DND-41 (cell line): ENCODE data around the gene HEPACAM2.

Experiments
- ATAC-seq: fragments of 200-7000 bp; cut with Tn5 transposase; 3 replicates; pipeline ENCODE4 v1.9.1; 2021; ENCODE audit warnings: low read depth; ENCODE audit not compliant: insufficient read depth
- DNase-seq: peaks from one replicate; pipeline ENCODE4 v3.0.0-alpha.2; 2020
- H2AFZ ChIP-seq: 2 replicates; pipeline ENCODE4 v1.6.0; 2012; ENCODE audit warnings: low read depth, low read length
- H3K27ac ChIP-seq: 2 replicates; pipeline ENCODE4 v1.5.1; 2012; ENCODE audit warnings: low read length, inconsistent platforms
- H3K27me3 ChIP-seq: fragments of 200-600 bp; sonication (generic); 2 replicates; pipeline ENCODE4 v1.6.0; 2012; ENCODE audit warnings: low read length, mild to moderate bottlenecking, inconsistent platforms; ENCODE audit not compliant: insufficient read depth, poor library complexity
- H3K36me3 ChIP-seq: 2 replicates; pipeline ENCODE4 v1.5.1; 2012; ENCODE audit warnings: low read length, inconsistent platforms; ENCODE audit not compliant: insufficient read depth
- H3K4me1 ChIP-seq: 2 replicates; pipeline ENCODE4 v1.5.1; 2012; ENCODE audit warnings: mild to moderate bottlenecking, low read length; ENCODE audit not compliant: insufficient read depth
- H3K4me2 ChIP-seq: 2 replicates; pipeline ENCODE4 v1.6.0; 2012; ENCODE audit warnings: mild to moderate bottlenecking, moderate library complexity, low read length, inconsistent platforms; ENCODE audit not compliant: insufficient read depth
- H3K4me3 ChIP-seq, 2 experiments: fragments of 200-600 bp in 1 of 2; shearing (Covaris generic) in 1 of 2; 2 replicates each; pipeline ENCODE4 v1.5.1; 2012 to 2016; ENCODE audit warnings: inconsistent platforms in 2 of 2, low read length in 2 of 2, mild to moderate bottlenecking in 2 of 2, low read depth in 1 of 2, moderate library complexity in 1 of 2
- H3K79me2 ChIP-seq: 2 replicates; pipeline ENCODE4 v1.6.0; 2012; ENCODE audit warnings: low read length, inconsistent platforms; ENCODE audit not compliant: insufficient read depth
- H3K9ac ChIP-seq: 2 replicates; pipeline ENCODE4 v1.6.0; 2012; ENCODE audit warnings: low read depth, mild to moderate bottlenecking, inconsistent platforms, low read length, moderate library complexity
- H3K9me3 ChIP-seq: 2 replicates; pipeline ENCODE4 v1.5.1; 2012; ENCODE audit warnings: low read length, moderate library complexity, mild to moderate bottlenecking, inconsistent platforms; ENCODE audit not compliant: insufficient read depth, severe bottlenecking
- H4K20me1 ChIP-seq: 2 replicates; pipeline ENCODE4 v1.6.0; 2012; ENCODE audit warnings: low read length; ENCODE audit not compliant: insufficient read depth
- EZH2 ChIP-seq: IDR thresholded peaks from 3 replicates; pipeline ENCODE4 v1.6.1; 2012; ENCODE audit warnings: borderline replicate concordance, low read depth, mild to moderate bottlenecking, moderate library complexity, low read length, inconsistent platforms; ENCODE audit not compliant: severe bottlenecking
- TF ChIP-seq, protein P1 (sequence below): IDR thresholded peaks from 2 replicates; pipeline ENCODE4 v1.5.1; 2012; ENCODE audit warnings: borderline replicate concordance, low read length, moderate library complexity, mild to moderate bottlenecking; ENCODE audit not compliant: poor library complexity, severe bottlenecking; ENCODE audit errors: extremely low read depth

The HEPACAM2 gene

DNA sequence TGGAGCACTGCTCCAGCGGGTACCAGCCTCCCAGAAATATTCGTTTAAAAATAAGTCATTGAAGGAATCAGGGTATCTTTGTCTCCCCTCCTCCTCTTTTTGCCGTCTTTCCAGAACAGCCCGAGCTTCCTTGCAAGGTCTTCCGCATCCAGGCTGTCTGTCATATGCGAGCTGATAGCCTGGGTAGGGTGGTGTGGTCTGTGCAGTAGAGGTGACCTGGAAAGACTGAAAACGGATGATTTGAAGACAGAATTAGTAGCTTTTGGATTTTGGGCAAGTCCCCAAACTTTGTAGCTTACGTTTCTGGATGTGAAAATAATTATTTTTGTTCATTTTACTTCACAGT, 6.4 kb upstream of the HEPACAM2 start:
- ATAC-seq: no peak
- Histone ChIP-seq H3K4me3 (peak overlapping the region; percentile 53 to 74), H3K9me3 (no peaks in the 10 kb centered on the region), H4K20me1 (no peaks in the 10 kb centered on the region), H3K4me2 (peak overlapping the region; percentile 79), H3K79me2 (peaks cover 38% of the 10 kb centered on the region), H3K9ac (peak overlapping the region; percentile 63), H2AFZ (peak overlapping the region; percentile 99), H3K27ac (peak overlapping the region; percentile 11), H3K36me3 (no peaks in the 10 kb centered on the region), H3K27me3 (no peaks in the 10 kb centered on the region), H3K4me1 (peaks cover 32% of the 10 kb centered on the region)
- no peak for DNase-seq
- no peak for TF ChIP-seq EZH2
- TF ChIP-seq, protein P1, sequence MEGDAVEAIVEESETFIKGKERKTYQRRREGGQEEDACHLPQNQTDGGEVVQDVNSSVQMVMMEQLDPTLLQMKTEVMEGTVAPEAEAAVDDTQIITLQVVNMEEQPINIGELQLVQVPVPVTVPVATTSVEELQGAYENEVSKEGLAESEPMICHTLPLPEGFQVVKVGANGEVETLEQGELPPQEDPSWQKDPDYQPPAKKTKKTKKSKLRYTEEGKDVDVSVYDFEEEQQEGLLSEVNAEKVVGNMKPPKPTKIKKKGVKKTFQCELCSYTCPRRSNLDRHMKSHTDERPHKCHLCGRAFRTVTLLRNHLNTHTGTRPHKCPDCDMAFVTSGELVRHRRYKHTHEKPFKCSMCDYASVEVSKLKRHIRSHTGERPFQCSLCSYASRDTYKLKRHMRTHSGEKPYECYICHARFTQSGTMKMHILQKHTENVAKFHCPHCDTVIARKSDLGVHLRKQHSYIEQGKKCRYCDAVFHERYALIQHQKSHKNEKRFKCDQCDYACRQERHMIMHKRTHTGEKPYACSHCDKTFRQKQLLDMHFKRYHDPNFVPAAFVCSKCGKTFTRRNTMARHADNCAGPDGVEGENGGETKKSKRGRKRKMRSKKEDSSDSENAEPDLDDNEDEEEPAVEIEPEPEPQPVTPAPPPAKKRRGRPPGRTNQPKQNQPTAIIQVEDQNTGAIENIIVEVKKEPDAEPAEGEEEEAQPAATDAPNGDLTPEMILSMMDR: no peak

DNA sequence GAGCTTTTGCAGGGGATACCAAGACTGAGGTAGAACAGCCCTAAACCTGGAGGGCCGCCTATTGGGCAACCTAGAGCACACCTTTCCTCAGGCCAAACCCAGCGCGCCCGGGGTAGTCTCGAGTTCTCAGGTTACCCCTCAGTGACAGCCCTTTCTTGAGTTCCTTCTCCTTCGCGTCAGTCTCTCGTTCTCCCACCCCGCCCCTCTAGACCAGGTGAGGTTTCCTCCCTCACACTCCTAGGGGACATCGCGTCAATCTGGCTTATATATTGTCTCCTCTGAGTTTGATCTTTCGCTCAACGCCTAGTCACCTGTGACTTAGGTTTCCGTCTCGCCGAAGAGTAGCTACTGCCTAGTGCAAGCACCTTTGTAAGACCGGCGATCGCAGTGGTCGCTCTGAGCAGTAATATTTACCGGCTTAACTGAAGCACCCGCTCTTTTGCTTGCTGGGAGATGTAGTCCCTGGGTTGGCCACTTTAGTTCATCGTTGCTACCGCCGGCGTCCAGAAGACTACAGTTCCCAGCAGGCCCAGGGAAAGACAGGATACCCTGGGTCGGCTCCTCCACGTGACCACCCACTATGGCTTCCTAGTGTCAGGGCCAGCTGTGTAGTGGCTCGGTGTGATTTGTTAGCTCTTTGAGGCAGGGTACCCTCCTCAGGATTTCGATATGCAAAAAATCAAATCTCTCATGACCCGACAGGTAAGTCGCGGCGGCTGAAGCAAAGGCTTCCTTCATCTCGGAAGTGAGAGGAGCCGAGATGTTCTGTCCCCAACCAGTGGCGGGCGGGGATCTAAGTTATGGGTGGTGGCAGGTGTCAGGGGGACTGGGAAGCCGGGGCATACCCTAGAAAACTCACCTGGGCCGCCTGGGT, 5.8 kb upstream of the HEPACAM2 start, which contains the start of gene VPS50:
TSS of gene VPS50 (plus strand) at position 568 of the 874 bp plus-strand sequence. CDS start at position 670, 102 bp downstream.
- TF ChIP-seq EZH2: no peak
- TF ChIP-seq, protein P1: no peak
- Histone ChIP-seq H3K79me2 (peaks cover 34% of the 10 kb centered on the region), H3K9ac (peak within 1 kb of the TSS; percentile 63), H4K20me1 (no peaks in the 10 kb centered on the region), H3K27ac (peak within 1 kb of the TSS; percentile 78), H3K4me1 (peaks cover 32% of the 10 kb centered on the region), H3K4me3 (peak within 1 kb of the TSS; percentile 53 to 74), H3K9me3 (no peaks in the 10 kb centered on the region), H3K27me3 (no peaks in the 10 kb centered on the region), H3K4me2 (peak within 1 kb of the TSS; percentile 79), H2AFZ (peak within 1 kb of the TSS; percentile 99), H3K36me3 (no peaks in the 10 kb centered on the region)
- peak; percentile 96 for DNase-seq
- peak; percentile 99 for ATAC-seq

DNA sequence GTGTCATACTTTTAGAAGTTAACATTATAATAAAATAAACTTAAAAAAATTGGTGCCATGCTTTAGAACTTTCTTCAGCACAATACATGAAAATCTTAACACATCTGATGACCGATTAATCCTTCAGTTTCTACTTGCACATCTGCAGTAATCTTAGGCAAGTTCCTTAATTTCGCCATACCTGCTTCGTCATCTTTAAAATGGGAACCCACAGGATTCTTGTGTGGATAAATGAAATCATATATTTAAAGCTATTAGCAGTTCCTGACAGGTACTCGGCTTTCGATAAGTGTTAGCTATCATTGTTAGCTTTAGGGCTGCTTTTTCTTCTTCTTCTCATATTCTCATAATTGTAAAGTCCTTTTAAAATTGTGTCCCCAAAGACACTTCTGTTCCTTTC, 5.0 kb upstream of the HEPACAM2 start:
- TF ChIP-seq EZH2: no peak
- TF ChIP-seq, protein P1: no peak
- peak overlapping the region; percentile 78; the same call in 1 of the 2 replicates for H3K27ac ChIP-seq

More for the DNA sequence above, 5.0 kb upstream of the HEPACAM2 start:
- H3K79me2 ChIP-seq: peaks cover 34% of the 10 kb centered on the region
- peak overlapping the region; percentile 99 for H2AFZ ChIP-seq
- peak overlapping the region; percentile 53 to 74; a peak in 3 of 4 replicates for H3K4me3 ChIP-seq
- DNase-seq: no peak
- H3K27me3 ChIP-seq: peaks cover 2% of the 10 kb centered on the region
- ATAC-seq: no peak
- no peaks in the 10 kb centered on the region for H3K9me3 ChIP-seq
- no peaks in the 10 kb centered on the region for H4K20me1 ChIP-seq
- peak overlapping the region; percentile 79 for H3K4me2 ChIP-seq
- peak overlapping the region; percentile 63 for H3K9ac ChIP-seq
- peaks cover 32% of the 10 kb centered on the region for H3K4me1 ChIP-seq
- no peaks in the 10 kb centered on the region for H3K36me3 ChIP-seq
